ENCODE measurements around the gene NSMCE1.

NSMCE1 gene

DNA sequence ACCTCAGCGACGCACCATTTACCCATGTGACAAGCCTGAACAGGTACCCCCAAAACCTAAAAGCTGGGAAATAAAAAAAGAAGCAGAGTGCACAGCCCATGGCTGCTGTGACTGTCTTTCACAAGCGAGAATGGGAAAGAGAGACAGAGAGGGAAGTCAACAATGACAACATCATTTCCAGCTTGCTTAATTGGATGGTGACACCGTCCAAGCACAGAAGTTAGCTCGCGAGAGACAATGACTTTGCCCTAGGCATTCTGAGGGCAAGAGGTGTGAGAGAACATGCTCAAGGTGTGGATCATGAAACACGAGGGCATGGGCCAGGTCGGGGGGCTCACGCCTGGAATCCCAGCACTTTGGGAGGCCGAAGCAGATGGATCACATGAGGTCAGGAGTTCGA lies 19.3 kb upstream of the NSMCE1 start:
- no peak overlapping the region for H3K4me3 ChIP-seq (replicated peaks; ENCODE audit: low read depth, low read length)
- TF ChIP-seq CTCF (IDR thresholded peaks at IDR 0.05; ENCODE audit: low read depth, low read length, missing control alignments) = no peak
- DNase-seq (ENCODE audit: extremely low read depth, low read depth) = no peak

DNA sequence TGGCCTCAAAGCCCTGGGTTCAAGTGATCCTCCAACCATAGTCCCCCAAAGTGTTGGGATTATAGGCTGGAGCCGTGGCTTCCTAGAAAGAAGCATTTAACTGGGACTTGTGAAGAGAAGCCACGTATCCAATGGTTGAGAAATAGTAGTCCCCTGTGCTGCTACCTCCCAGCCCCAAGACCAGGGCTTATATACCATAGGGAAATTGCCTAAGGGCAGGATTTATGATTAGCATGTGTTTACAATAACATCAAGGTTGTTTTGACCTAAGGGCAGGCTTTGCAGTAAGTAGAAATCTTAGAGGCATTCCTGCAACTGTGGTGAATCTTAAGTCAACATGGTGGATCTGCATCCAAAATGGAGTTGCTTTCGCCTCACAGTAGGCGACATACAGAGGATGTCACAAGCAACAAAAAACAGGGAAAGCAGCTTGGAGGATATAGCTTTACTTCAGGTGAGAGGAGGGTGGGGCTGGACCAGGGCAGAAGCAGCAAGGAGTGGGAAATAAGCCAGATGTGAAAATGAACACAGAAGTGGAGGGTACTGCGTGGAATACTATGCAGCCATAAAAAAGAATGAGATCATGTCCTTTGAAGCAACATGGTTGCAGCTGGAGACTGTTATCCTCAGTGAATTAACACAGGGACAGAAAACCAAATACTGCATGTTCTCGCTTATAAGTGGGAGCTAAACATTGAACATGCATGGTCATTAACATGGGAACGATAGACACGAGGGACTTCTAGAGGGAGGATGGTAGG lies 18.7 kb upstream of the NSMCE1 start:
- TF ChIP-seq CTCF (IDR thresholded peaks at IDR 0.05; ENCODE audit: low read depth, low read length, missing control alignments) = no peak
- no peak overlapping the region for H3K4me3 ChIP-seq (replicated peaks; ENCODE audit: low read depth, low read length)
- DNase-seq (ENCODE audit: extremely low read depth, low read depth) = no peak

DNA sequence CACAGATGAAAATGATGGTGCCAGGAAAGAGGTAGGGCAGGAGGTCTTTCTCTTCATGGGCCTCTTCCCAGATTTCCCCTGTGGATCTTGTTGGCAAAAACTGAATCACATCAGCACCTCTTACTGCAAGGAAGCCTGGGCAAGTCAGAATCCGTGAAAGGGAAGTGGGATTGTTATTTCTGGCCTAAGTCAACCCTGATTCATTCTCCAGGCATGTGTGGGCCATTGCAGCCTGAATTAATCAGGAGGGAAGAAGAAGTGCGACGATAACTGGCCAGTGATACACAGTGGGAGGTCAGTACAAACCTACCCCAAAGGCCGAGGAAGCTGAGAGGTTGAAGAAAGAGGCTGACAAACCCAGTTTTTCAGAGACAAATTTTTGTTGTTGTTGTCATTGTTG lies 17.9 kb upstream of the NSMCE1 start:
- H3K4me3 ChIP-seq (replicated peaks; ENCODE audit: low read depth, low read length) = no peak overlapping the region
- TF ChIP-seq CTCF (IDR thresholded peaks at IDR 0.05; ENCODE audit: low read depth, low read length, missing control alignments) = no peak
- DNase-seq (ENCODE audit: extremely low read depth, low read depth) = peak; percentile 46

GRCh38 chr16:27285676-27286196 lies 17.2 kb upstream of the NSMCE1 start:
- no peak overlapping the region for H3K4me3 ChIP-seq (replicated peaks; ENCODE audit: low read depth, low read length)
- no peak for TF ChIP-seq CTCF (IDR thresholded peaks at IDR 0.05; ENCODE audit: low read depth, low read length, missing control alignments)
- DNase-seq (ENCODE audit: extremely low read depth, low read depth) = no peak

- H3K4me3 ChIP-seq (replicated peaks; ENCODE audit: low read depth, low read length) = no peak overlapping the region
- no peak for TF ChIP-seq CTCF (IDR thresholded peaks at IDR 0.05; ENCODE audit: low read depth, low read length, missing control alignments)
- no peak for DNase-seq (ENCODE audit: extremely low read depth, low read depth)
Observed at GRCh38 chr16:27284865-27285675, 16.5 kb upstream of the NSMCE1 start.

- no peak for DNase-seq (ENCODE audit: extremely low read depth, low read depth)
- TF ChIP-seq CTCF (IDR thresholded peaks at IDR 0.05; ENCODE audit: low read depth, low read length, missing control alignments) = no peak
- no peak overlapping the region for H3K4me3 ChIP-seq (replicated peaks; ENCODE audit: low read depth, low read length)
Observed at GRCh38 chr16:27281243-27281642, 12.7 kb upstream of the NSMCE1 start.
